SU-DHL-6 (cell line): Measurements from ENCODE around the gene CLEC14A.

Experiments used
- H2AFZ ChIP-seq: fragments of 200-600 bp; sonication (generic); 2 replicates; pipeline ENCODE4 v1.6.1; 2014; ENCODE audit warnings: low read depth, mild to moderate bottlenecking, moderate library complexity, mixed read lengths, antibody characterized with exemption, low read length; ENCODE audit not compliant: severe bottlenecking
- H3F3A ChIP-seq: fragments of 200-600 bp; shearing (Covaris generic); 2 replicates; pipeline ENCODE4 v1.6.0; 2016; ENCODE audit warnings: antibody characterized with exemption, mild to moderate bottlenecking; ENCODE audit not compliant: insufficient read depth
- H3K27ac ChIP-seq: fragments of 200-600 bp; sonication (generic); 2 replicates; pipeline ENCODE4 v1.5.1; 2016; ENCODE audit warnings: low read depth, mild to moderate bottlenecking, low read length, moderate library complexity, mixed read lengths
- H3K27me3 ChIP-seq: fragments of 200-600 bp; sonication (generic), shearing (Covaris generic); 2 replicates; pipeline ENCODE4 v1.6.0; 2014; ENCODE audit warnings: mild to moderate bottlenecking, low read length
- H3K36me3 ChIP-seq: fragments of 200-600 bp; sonication (generic); 2 replicates; pipeline ENCODE4 v1.6.1; 2014; ENCODE audit warnings: mild to moderate bottlenecking, low read length, mixed read lengths
- H3K4me2 ChIP-seq: fragments of 300-600, 200-600 bp; shearing (Covaris generic), sonication (generic); 2 replicates; pipeline ENCODE4 v1.6.0; 2014; ENCODE audit warnings: low read length, low read depth, mild to moderate bottlenecking; ENCODE audit not compliant: poor library complexity, severe bottlenecking
- H3K4me3 ChIP-seq: fragments of 200-600 bp; sonication (generic); 2 replicates; pipeline ENCODE4 v1.5.1; 2014; ENCODE audit warnings: antibody characterized with exemption, low read length, mild to moderate bottlenecking, mixed read lengths; ENCODE audit not compliant: insufficient read depth, poor library complexity, severe bottlenecking
- H3K79me2 ChIP-seq: fragments of 200-600 bp; sonication (generic); 2 replicates; pipeline ENCODE4 v1.6.1; 2014; ENCODE audit warnings: mild to moderate bottlenecking, low read length, moderate library complexity; ENCODE audit not compliant: insufficient read depth
- H3K9ac ChIP-seq: fragments of 200-600 bp; sonication (generic); 2 replicates; pipeline ENCODE4 v1.7.0; 2014; ENCODE audit warnings: mild to moderate bottlenecking, low read length
- H3K9me2 ChIP-seq: fragments of 200-600 bp; sonication (generic); replicated peaks from 2 replicates; pipeline ENCODE4 v1.6.1; 2014; ENCODE audit warnings: low read length; ENCODE audit not compliant: insufficient read depth
- H3K9me3 ChIP-seq: fragments of 200-600 bp; sonication (generic); 2 replicates; pipeline ENCODE4 v1.6.1; 2014; ENCODE audit warnings: low read length, mixed read lengths; ENCODE audit not compliant: insufficient read depth
- H4K20me1 ChIP-seq: fragments of 200-600 bp; sonication (generic); 2 replicates; pipeline ENCODE4 v1.6.1; 2014; ENCODE audit warnings: low read depth, mild to moderate bottlenecking, antibody characterized with exemption, low read length, moderate library complexity, mixed read lengths
- EZH2phosphoT487 ChIP-seq: fragments of 200-600 bp; sonication (generic), shearing (Covaris generic); conservative IDR thresholded peaks from 2 replicates; pipeline ENCODE4 v1.6.1; 2018; ENCODE audit warnings: mild to moderate bottlenecking, antibody characterized with exemption, low read length, moderate library complexity, mixed read lengths
- TF ChIP-seq, protein P1 (sequence below): fragments of 200-600 bp; sonication (generic); IDR thresholded peaks from one replicate; pipeline ENCODE4 v1.5.1; 2017; ENCODE audit warnings: antibody characterized with exemption, mild to moderate bottlenecking, low read length, moderate library complexity; ENCODE audit not compliant: insufficient read depth, poor library complexity, severe bottlenecking

Gene CLEC14A

DNA sequence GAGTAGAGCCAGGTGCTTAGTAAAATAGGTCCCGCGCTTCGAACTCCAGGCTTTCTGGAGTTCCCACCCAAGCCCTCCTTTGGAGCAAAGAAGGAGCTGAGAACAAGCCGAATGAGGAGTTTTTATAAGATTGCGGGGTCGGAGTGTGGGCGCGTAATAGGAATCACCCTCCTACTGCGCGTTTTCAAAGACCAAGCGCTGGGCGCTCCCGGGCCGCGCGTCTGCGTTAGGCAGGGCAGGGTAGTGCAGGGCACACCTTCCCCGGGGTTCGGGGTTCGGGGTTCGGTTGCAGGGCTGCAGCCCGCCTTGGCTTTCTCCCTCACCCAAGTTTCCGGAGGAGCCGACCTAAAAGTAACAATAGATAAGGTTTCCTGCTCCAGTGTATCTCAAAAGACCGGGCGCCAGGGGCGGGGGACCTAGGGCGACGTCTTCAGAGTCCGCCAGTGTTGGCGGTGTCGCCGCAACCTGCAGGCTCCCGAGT lies 44.6 kb downstream of the CLEC14A start:
- no peaks in the 10 kb centered on the region for H3K9me2 ChIP-seq
- H3K9me3 ChIP-seq = peaks cover 6% of the 10 kb centered on the region; the same call in 1 of the 2 replicates
- H4K20me1 ChIP-seq = no peaks in the 10 kb centered on the region
- H3K79me2 ChIP-seq = no peaks in the 10 kb centered on the region
- H3K27ac ChIP-seq = no peak overlapping the region
- H3F3A ChIP-seq = no peaks in the 10 kb centered on the region
- no peak overlapping the region for H3K4me2 ChIP-seq
- H3K9ac ChIP-seq = no peak overlapping the region
- H2AFZ ChIP-seq = no peak overlapping the region
- H3K27me3 ChIP-seq = no peaks in the 10 kb centered on the region
- no peak overlapping the region for H3K4me3 ChIP-seq
- H3K36me3 ChIP-seq = no peaks in the 10 kb centered on the region
- TF ChIP-seq EZH2phosphoT487 = no peak
- TF ChIP-seq, protein P1, sequence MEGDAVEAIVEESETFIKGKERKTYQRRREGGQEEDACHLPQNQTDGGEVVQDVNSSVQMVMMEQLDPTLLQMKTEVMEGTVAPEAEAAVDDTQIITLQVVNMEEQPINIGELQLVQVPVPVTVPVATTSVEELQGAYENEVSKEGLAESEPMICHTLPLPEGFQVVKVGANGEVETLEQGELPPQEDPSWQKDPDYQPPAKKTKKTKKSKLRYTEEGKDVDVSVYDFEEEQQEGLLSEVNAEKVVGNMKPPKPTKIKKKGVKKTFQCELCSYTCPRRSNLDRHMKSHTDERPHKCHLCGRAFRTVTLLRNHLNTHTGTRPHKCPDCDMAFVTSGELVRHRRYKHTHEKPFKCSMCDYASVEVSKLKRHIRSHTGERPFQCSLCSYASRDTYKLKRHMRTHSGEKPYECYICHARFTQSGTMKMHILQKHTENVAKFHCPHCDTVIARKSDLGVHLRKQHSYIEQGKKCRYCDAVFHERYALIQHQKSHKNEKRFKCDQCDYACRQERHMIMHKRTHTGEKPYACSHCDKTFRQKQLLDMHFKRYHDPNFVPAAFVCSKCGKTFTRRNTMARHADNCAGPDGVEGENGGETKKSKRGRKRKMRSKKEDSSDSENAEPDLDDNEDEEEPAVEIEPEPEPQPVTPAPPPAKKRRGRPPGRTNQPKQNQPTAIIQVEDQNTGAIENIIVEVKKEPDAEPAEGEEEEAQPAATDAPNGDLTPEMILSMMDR = no peak

DNA sequence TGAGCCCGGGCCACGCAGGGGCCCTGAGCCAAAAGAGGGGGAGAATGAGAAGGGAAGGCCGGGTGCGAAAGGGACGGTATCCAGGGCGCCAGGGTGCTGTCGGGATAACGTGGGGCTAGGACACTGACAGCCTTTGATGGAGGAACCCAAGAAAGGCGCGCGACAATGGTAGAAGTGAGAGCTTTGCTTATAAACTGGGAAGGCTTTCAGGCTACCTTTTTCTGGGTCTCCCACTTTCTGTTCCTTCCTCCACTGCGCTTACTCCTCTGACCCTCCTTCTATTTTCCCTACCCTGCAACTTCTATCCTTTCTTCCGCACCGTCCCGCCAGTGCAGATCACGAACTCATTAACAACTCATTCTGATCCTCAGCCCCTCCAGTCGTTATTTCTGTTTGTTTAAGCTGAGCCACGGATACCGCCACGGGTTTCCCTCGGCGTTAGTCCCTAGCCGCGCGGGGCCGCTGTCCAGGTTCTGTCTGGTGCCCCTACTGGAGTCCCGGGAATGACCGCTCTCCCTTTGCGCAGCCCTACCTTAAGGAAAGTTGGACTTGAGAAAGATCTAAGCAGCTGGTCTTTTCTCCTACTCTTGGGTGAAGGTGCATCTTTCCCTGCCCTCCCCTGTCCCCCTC lies 45.2 kb downstream of the CLEC14A start:
- Histone ChIP-seq H2AFZ (no peak overlapping the region), H3K4me3 (no peak overlapping the region), H4K20me1 (no peaks in the 10 kb centered on the region), H3K4me2 (no peak overlapping the region), H3K27ac (no peak overlapping the region), H3K9ac (no peak overlapping the region), H3K36me3 (no peaks in the 10 kb centered on the region), H3K9me3 (peaks cover 9% of the 10 kb centered on the region; the same call in 1 of the 2 replicates), H3K9me2 (no peaks in the 10 kb centered on the region), H3F3A (no peaks in the 10 kb centered on the region), H3K79me2 (no peaks in the 10 kb centered on the region), H3K27me3 (no peaks in the 10 kb centered on the region)
- TF ChIP-seq, protein P1 = no peak
- no peak for TF ChIP-seq EZH2phosphoT487

DNA sequence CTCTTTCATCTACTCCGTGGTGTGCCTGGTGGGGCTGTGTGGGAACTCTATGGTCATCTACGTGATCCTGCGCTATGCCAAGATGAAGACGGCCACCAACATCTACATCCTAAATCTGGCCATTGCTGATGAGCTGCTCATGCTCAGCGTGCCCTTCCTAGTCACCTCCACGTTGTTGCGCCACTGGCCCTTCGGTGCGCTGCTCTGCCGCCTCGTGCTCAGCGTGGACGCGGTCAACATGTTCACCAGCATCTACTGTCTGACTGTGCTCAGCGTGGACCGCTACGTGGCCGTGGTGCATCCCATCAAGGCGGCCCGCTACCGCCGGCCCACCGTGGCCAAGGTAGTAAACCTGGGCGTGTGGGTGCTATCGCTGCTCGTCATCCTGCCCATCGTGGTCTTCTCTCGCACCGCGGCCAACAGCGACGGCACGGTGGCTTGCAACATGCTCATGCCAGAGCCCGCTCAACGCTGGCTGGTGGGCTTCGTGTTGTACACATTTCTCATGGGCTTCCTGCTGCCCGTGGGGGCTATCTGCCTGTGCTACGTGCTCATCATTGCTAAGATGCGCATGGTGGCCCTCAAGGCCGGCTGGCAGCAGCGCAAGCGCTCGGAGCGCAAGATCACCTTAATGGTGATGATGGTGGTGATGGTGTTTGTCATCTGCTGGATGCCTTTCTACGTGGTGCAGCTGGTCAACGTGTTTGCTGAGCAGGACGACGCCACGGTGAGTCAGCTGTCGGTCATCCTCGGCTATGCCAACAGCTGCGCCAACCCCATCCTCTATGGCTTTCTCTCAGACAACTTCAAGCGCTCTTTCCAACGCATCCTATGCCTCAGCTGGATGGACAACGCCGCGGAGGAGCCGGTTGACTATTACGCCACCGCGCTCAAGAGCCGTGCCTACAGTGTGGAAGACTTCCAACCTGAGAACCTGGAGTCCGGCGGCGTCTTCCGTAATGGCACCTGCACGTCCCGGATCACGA lies 46.0 kb downstream of the CLEC14A start:
- Histone ChIP-seq H3K79me2 (no peaks in the 10 kb centered on the region), H2AFZ (no peak overlapping the region), H3K36me3 (no peaks in the 10 kb centered on the region), H3K9me2 (no peaks in the 10 kb centered on the region), H3K27ac (no peak overlapping the region), H3K4me3 (no peak overlapping the region), H3K27me3 (no peaks in the 10 kb centered on the region), H3K9me3 (peaks cover 9% of the 10 kb centered on the region; the same call in 1 of the 2 replicates), H3F3A (no peaks in the 10 kb centered on the region), H4K20me1 (no peaks in the 10 kb centered on the region), H3K9ac (no peak overlapping the region), H3K4me2 (no peak overlapping the region)
- TF ChIP-seq, protein P1 = no peak
- TF ChIP-seq EZH2phosphoT487 = no peak
